Fibroblast of the aortic adventitia (primary cell): ENCODE measurements around the gene CNKSR1. TPM values are rescaled to one million over a fixed set of nuclear protein-coding genes. Genes with fewer than 3 reads are reported as not detected.

ENCODE experiments used
- DNase-seq: peaks from one replicate; pipeline ENCODE4 v3.0.0-alpha.2; 2010; ENCODE audit warnings: low read depth
- H3K4me3 ChIP-seq: 2 replicates; pipeline ENCODE4 v1.5.1; 2011; ENCODE audit warnings: low read depth, mild to moderate bottlenecking, control low read depth, low read length, moderate library complexity
- CTCF ChIP-seq: IDR thresholded peaks from 2 replicates; pipeline ENCODE4 v1.5.1; 2011; ENCODE audit warnings: mild to moderate bottlenecking, low read length, control low read depth, inconsistent platforms; ENCODE audit not compliant: insufficient read depth
- total RNA-seq: library from RNA; depleted of rRNA; stranded (reverse); fragments of >200 nt; gene quantifications from 2 replicates; pipeline ENCODE4 v1.2.3, GENCODE V29; 2012; ENCODE audit warnings: low replicate concordance

Gene CNKSR1
- total RNA-seq, 1 donor: 0.27 TPM

- TF ChIP-seq CTCF: no peak
- H3K4me3 ChIP-seq: no peak overlapping the region
- DNase-seq: no peak
These were observed 22.5 kb upstream of the CNKSR1 start for GRCh38 chr1:26154750-26155149.

GRCh38 chr1:26155370-26156284 lies 21.7 kb upstream of the CNKSR1 start:
- TF ChIP-seq CTCF: no peak
- no peak overlapping the region for H3K4me3 ChIP-seq
- no peak for DNase-seq

GRCh38 chr1:26156285-26157038 lies 20.8 kb upstream of the CNKSR1 start:
- TF ChIP-seq CTCF: no peak
- H3K4me3 ChIP-seq: no peak overlapping the region
- no peak for DNase-seq

GRCh38 chr1:26158271-26158907 lies 18.9 kb upstream of the CNKSR1 start:
- no peak for DNase-seq
- no peak overlapping the region for H3K4me3 ChIP-seq
- TF ChIP-seq CTCF: no peak

- no peak for DNase-seq
- H3K4me3 ChIP-seq: no peak within 1 kb of the TSS
- TF ChIP-seq CTCF: no peak
These were observed 18.2 kb upstream of the CNKSR1 start, which contains the start of gene FAM110D for GRCh38 chr1:26158908-26159742. Gene FAM110D, plus strand, starts transcription at chr1:26159079. Its CDS starts 2,213 bp downstream, at chr1:26161292.

GRCh38 chr1:26159743-26160039 lies 17.6 kb upstream of the CNKSR1 start:
- no peak for TF ChIP-seq CTCF
- H3K4me3 ChIP-seq: no peak overlapping the region
- no peak for DNase-seq
